Adrenal gland (tissue), 5 donors: Measurements from ENCODE around the gene SMAD3.

ENCODE experiments used
- POLR2A ChIP-seq, 2 donors: fragments of 450-650 bp; IDR thresholded peaks; one replicate each; pipeline ENCODE4 v1.6.1; 2017; ENCODE audit warnings: antibody characterized with exemption in 2 of 2, mild to moderate bottlenecking in 2 of 2, moderate library complexity in 1 of 2
- TF ChIP-seq, protein P1 (sequence below), 6 experiments: fragments of 450-650 bp in 4 of 6; fragments of 200-600 bp in 2 of 6; sonication (generic) in 1 of 6; IDR thresholded peaks; 1 replicate in 5 of 6; 2 replicates in 1 of 6; pipeline versions ENCODE4 v1.5.1 to v1.8.0; 2016 to 2021; ENCODE audit warnings: antibody characterized with exemption in 6 of 6, mild to moderate bottlenecking in 2 of 6, moderate library complexity in 1 of 6
- donor health status: DM: no; HTN: no; CAD: no.

DNA sequence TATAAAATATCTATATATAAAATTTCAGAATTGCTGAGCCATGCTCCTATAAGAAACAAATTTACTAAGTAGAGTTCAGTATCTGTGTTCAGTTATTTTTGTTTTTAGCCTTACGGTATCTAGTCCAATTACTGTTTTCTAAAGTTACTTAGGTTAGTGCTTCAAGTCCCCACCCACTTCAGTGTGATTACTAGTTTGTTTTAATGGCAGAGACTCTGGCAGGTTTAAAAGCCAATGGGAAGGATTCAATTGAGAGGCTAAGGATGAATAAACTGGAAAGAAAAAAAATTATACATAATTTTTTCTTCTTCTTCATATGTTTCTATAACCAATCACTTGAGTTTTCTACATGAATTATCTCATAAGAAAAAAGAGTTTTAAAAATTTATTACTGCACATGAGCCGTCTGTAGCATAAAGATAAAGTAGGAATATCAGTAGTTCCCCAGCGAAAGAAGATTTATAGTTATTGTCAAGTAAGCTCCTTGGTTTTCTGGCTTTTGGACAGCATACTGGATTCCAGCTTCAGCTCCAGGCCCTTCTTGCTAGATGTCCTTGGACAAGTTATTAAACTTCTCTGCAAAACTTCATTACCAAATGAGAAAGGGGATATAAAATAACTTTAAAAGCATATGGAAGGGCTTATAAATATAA, 142.3 kb downstream of the SMAD3 start:
- TF ChIP-seq POLR2A (IDR thresholded peaks at IDR 0.05) = no peak
- TF ChIP-seq, protein P1, sequence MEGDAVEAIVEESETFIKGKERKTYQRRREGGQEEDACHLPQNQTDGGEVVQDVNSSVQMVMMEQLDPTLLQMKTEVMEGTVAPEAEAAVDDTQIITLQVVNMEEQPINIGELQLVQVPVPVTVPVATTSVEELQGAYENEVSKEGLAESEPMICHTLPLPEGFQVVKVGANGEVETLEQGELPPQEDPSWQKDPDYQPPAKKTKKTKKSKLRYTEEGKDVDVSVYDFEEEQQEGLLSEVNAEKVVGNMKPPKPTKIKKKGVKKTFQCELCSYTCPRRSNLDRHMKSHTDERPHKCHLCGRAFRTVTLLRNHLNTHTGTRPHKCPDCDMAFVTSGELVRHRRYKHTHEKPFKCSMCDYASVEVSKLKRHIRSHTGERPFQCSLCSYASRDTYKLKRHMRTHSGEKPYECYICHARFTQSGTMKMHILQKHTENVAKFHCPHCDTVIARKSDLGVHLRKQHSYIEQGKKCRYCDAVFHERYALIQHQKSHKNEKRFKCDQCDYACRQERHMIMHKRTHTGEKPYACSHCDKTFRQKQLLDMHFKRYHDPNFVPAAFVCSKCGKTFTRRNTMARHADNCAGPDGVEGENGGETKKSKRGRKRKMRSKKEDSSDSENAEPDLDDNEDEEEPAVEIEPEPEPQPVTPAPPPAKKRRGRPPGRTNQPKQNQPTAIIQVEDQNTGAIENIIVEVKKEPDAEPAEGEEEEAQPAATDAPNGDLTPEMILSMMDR (IDR thresholded peaks at IDR 0.05) = no peak
